Measurements from ENCODE around the gene THBS3. TPM values are rescaled to one million over a fixed set of nuclear protein-coding genes. Genes with fewer than 3 reads are reported as not detected.

Gene THBS3
- total RNA-seq, 2 donors from 2014 or later: 10.9 to 11.2 TPM

DNA sequence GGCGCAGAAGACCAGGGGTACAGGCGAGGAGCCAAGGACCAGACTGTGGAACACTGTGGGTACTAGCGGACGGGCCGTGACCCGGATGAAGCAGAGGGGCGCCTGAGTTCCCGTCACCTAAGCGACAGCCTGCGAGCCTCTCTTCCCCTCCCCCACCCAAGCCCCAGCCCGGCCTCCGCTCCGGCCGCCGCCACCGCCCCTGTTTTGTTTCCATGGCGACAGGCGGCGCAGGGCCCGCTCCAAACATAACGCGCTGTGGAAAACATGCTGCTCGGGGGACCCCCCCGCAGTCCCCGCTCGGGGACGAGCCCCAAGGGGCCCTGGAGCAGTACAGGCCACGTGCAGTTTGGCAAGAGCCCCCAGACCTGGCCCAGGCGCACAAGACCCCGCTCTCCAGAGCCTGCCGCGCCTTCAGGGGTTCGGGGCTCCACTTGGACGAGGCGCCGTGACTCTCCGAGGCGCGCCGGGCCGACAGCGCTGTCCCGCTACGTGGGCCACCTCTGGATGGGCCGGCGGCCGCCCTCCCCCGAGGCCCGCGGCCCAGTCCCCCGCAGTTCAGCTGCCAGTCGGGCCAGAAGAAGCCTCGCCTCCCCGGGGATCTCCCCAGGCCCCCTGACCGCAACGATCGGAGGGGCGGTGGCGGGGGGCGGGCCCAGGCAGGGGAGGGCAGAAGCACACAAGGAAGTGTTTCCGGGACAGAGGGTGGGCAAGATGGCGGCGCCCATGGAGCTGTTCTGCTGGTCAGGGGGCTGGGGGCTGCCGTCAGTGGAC, 1.0 kb upstream of the THBS3 start, which contains the start of gene MTX1:
Gene MTX1 (plus strand): TSS at position 155 of the 771 bp plus-strand sequence. CDS start 110 bp downstream, at position 265.
- Histone ChIP-seq H3K27me3 (no peaks in the 10 kb centered on the region), H3K4me1 (peaks cover 0 to 36% of the 10 kb centered on the region in 2 donors), H3K9me3 (no peaks in the 10 kb centered on the region), H3K36me3 (peaks cover 10% of the 10 kb centered on the region), H3K27ac (peak within 1 kb of the TSS; percentile 99 to 100), H3K4me3 (peak within 1 kb of the TSS; percentile 79)
- peak; percentile 96 for DNase-seq (ENCODE audit: low spot score)
- TF ChIP-seq, protein P1, sequence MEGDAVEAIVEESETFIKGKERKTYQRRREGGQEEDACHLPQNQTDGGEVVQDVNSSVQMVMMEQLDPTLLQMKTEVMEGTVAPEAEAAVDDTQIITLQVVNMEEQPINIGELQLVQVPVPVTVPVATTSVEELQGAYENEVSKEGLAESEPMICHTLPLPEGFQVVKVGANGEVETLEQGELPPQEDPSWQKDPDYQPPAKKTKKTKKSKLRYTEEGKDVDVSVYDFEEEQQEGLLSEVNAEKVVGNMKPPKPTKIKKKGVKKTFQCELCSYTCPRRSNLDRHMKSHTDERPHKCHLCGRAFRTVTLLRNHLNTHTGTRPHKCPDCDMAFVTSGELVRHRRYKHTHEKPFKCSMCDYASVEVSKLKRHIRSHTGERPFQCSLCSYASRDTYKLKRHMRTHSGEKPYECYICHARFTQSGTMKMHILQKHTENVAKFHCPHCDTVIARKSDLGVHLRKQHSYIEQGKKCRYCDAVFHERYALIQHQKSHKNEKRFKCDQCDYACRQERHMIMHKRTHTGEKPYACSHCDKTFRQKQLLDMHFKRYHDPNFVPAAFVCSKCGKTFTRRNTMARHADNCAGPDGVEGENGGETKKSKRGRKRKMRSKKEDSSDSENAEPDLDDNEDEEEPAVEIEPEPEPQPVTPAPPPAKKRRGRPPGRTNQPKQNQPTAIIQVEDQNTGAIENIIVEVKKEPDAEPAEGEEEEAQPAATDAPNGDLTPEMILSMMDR (IDR thresholded peaks at IDR 0.05): peak in 1 of 2 donors; percentile 18

DNA sequence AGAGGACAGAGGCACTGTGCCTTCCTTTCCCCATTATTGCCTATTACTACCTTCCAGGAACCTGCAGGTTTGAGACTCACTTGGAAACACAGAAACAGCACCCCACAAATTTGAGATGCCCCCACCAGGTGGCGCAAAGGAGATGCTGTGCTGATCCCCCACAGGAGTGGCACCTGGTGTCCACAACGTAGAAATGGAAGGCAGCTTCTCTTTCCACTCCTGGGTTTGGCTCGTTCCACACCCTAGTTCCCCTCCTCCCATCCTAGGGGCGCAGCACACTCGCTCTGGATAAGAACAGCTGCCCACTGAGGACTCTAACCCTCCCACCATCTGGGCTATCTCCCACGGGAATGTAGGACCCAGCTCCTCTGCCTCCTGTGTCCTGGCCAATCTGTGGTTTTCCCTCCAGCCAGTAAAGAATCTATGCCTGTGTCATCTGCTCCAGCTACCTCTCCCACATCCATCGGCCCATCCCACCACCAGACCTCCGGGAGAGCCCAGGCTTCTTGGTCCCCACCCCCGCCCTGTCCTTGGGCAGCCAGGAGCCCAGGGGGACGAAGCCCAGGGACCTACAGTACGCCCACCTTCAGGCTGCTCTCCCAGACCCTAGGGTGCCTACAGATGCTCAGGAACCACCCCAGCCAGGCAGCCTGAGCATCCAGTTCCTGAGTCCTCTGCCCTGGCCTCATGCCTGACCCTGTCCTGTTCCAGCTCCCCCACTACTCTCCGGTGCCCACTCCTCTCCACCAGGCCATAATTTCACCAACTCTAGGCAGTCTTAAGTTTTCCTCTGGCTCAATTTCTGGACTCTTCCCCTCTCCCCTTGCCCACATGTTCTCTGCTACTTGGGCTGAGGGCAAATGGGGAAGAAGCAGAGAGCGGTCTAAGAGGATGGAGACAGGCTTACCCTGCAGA, 549 bp downstream of the THBS3 start:
- H3K4me3 ChIP-seq: peak overlapping the region; percentile 79
- TF ChIP-seq, protein P1 (IDR thresholded peaks at IDR 0.05): peak; percentile 80 to 86
- H3K27me3 ChIP-seq: no peaks in the 10 kb centered on the region
- H3K36me3 ChIP-seq: peaks cover 10% of the 10 kb centered on the region
- H3K9me3 ChIP-seq: no peaks in the 10 kb centered on the region
- H3K4me1 ChIP-seq: peaks cover 0 to 36% of the 10 kb centered on the region in 2 donors
- peak; percentile 93 for DNase-seq (ENCODE audit: low spot score)
- H3K27ac ChIP-seq: peak overlapping the region; percentile 99 to 100

DNA sequence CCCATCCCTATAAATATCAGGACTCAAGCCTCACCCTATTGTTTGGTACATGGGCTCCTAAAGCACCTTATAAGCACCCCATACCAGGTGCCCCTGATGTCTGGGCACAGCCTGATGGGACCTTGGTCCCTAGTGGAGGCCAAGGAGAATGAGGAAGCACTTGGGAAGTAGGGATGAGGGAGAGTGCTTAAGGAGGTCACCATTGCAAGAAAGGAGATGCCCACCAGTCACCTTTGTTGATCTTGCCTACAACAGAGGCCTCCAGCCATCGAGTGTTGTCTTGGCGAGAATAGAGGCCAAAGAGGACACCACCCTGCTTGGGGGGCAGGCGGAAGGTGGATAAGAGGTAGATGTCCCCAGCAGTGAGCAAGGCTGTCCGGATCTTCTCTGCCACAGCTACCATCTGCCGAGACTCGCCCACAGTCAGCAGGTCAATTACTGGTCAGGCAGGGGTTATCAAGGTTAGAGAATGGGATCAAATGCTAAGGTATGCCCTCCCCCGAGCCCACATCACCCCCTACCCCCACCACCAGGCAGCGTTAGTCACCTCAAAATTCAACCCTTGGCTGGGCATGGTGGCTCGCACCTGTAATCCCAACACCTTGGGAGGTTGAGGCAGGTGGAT, 1.6 kb downstream of the THBS3 start:
- H3K27ac ChIP-seq: peak overlapping the region in 1 of 2 donors; percentile 100
- H3K4me3 ChIP-seq: no peak overlapping the region
- no peaks in the 10 kb centered on the region for H3K27me3 ChIP-seq
- no peak for DNase-seq (ENCODE audit: low spot score)
- H3K4me1 ChIP-seq: peaks cover 0 to 36% of the 10 kb centered on the region in 2 donors
- no peaks in the 10 kb centered on the region for H3K9me3 ChIP-seq
- H3K36me3 ChIP-seq: peaks cover 1% of the 10 kb centered on the region
- TF ChIP-seq, protein P1 (IDR thresholded peaks at IDR 0.05): no peak

DNA sequence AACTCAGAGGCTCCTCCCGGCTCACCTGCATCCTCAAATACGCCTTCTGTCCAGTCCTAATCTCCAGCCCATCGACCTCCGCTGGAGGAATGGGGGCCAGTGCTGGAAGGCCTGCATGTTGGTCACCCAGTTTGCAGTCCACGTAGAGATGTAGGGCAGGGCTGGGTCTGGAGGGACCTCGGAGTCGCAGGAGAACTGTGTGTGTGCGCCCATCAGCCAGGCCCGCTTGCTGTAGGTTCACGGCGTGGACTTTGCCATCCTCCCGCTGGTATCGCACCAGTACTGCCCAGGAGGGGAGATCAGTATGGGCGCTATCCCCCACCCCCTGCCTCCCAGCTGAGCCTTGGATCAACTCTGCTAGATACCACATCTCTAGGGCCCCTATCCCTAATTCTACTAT, 2.7 kb downstream of the THBS3 start:
- no peak overlapping the region for H3K27ac ChIP-seq
- no peaks in the 10 kb centered on the region for H3K27me3 ChIP-seq
- H3K4me1 ChIP-seq: peaks cover 0 to 30% of the 10 kb centered on the region in 2 donors
- no peak for DNase-seq (ENCODE audit: low spot score)
- H3K4me3 ChIP-seq: no peak overlapping the region
- TF ChIP-seq, protein P1 (IDR thresholded peaks at IDR 0.05): no peak
- no peaks in the 10 kb centered on the region for H3K9me3 ChIP-seq
- H3K36me3 ChIP-seq: no peaks in the 10 kb centered on the region

DNA sequence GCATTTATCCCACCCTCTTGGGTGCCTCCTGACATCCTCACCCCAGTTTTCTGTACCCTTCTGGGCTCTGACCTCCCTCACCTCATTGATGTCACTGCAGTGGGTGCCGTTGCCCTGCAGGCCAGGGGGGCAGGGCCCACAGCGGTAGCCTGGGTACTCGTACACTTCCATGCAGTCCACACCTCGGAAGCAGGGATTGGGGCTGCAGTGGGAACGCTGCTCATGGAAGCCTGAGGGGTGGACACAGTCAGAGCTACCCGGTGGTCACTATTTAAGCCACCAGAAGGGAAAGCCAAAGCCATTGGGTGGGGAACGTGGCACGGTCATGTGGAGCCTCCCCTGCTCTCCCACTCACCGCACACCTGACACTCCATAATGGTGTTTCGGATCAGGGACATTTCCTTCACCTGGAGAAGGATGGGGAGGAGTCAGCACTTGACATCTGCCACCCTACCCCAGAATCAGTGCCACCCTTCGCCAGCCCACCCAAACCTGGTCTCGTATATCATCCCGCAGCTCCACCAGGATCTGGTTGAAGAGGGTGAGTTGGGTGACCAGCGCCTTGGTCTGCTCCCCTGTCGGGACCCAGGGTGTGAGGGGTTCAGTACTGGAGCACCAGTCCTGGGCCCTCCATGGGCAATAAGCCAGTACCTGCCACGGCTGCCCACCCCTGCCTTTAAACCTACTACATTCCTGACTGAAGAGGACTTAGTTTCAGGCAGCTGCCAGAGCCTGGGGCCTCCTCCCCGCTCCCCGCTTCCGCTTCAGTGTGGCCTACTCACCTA, 4.8 kb downstream of the THBS3 start:
- peaks cover 0 to 18% of the 10 kb centered on the region in 2 donors for H3K4me1 ChIP-seq
- H3K9me3 ChIP-seq: no peaks in the 10 kb centered on the region
- H3K27me3 ChIP-seq: no peaks in the 10 kb centered on the region
- H3K36me3 ChIP-seq: peaks cover 3% of the 10 kb centered on the region
- H3K27ac ChIP-seq: no peak overlapping the region
- TF ChIP-seq, protein P1 (IDR thresholded peaks at IDR 0.05): no peak
- H3K4me3 ChIP-seq: no peak overlapping the region
- DNase-seq (ENCODE audit: low spot score): no peak
